Astrocyte of the spinal cord (primary cell): ENCODE data around the gene ANKRD63.

ENCODE experiments used
- DNase-seq: peaks from one replicate; pipeline ENCODE4 v3.0.0; 2011; ENCODE audit warnings: low read depth, low spot score
- H3K4me3 ChIP-seq: 2 replicates; pipeline ENCODE4 v1.5.1; 2011; ENCODE audit warnings: low read depth, mild to moderate bottlenecking, low read length, moderate library complexity
- in situ Hi-C: cut with HindIII; loops from 2 replicates; pipeline ENCODE4 v1.10.0; 2017; ENCODE audit warnings: low sequenced_read_pairs
- TF ChIP-seq, protein P1 (sequence below): IDR thresholded peaks from 2 replicates; pipeline ENCODE4 v1.5.1; 2012; ENCODE audit warnings: low read depth, mild to moderate bottlenecking, low read length, inconsistent platforms

The ANKRD63 gene

DNA sequence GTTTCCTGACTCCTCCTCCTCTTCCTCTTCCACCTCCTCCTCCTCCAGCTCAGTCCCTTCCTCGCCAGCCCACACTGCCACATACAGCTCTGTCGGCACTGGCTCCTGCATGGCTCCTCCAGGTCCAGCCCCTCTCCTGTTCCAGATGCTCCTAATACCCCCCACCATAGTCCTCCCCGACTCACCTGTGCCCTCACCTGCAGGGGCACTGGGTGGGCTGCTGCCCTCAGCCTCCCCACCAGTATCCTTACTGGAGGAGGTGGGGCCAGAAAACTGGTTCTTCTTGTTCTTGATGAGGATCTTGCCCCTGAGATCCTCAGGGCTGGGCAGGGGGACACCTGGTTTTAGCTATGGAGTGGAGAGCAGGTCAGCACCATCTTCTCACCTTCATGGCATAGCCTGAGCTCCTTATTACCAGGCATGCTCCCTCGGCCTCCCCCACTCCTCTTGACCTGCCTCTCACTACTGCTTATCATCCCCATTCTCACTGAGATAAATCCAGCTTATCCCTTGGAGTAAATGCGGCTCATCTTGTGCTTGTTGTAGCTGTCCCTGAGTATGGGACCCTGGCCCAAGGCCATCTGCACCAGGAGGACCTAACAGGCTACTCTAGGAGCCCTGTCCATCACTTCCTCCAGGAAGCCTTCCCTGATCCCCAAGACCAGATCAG, 13.8 kb upstream of the ANKRD63 start:
- in situ Hi-C loops, result loop anchor here (25.0 kb wide), 1 partner anchor 116 kb away; the partner anchor contains the start of gene IVD
- no peak for DNase-seq
- H3K4me3 ChIP-seq, result no peak overlapping the region
- TF ChIP-seq, protein P1, sequence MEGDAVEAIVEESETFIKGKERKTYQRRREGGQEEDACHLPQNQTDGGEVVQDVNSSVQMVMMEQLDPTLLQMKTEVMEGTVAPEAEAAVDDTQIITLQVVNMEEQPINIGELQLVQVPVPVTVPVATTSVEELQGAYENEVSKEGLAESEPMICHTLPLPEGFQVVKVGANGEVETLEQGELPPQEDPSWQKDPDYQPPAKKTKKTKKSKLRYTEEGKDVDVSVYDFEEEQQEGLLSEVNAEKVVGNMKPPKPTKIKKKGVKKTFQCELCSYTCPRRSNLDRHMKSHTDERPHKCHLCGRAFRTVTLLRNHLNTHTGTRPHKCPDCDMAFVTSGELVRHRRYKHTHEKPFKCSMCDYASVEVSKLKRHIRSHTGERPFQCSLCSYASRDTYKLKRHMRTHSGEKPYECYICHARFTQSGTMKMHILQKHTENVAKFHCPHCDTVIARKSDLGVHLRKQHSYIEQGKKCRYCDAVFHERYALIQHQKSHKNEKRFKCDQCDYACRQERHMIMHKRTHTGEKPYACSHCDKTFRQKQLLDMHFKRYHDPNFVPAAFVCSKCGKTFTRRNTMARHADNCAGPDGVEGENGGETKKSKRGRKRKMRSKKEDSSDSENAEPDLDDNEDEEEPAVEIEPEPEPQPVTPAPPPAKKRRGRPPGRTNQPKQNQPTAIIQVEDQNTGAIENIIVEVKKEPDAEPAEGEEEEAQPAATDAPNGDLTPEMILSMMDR, result no peak

DNA sequence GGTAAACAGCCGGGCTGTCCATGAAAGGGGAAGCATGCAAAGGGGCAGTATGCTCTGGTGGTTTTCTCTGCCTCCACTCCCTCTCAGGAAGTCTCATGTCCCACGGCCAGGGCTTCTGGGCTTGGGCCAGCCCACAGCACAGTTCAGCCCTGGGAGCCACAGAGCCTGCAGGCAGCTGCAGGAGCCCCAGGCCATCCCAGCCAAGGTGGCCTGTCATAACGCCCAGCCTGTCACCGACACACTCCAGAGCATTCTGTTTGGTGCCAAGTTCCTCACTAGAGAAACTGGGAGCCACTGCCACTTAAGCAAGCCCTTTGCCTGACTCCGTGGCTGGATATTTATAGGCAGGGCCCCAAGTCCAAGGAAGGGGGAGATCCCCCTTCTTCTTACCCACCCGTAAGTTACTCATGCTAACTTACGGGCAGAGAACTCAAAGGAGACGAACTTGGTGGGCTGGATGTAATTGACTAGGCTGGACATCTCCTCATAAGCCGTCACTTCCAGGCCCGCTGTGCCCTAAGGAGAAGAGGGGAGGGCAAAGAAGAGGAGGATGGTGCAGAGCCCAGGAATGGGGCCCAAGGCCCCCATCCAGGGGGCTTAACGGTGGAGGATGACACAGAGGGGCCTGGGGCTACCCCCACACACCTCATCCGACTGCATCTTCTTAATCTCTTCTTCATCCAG, 13.2 kb upstream of the ANKRD63 start:
- H3K4me3 ChIP-seq, result no peak overlapping the region
- in situ Hi-C loops, result loop anchor here (25.0 kb wide), 1 partner anchor 116 kb away; the partner anchor contains the start of gene IVD
- TF ChIP-seq, protein P1, result no peak
- DNase-seq, result no peak

DNA sequence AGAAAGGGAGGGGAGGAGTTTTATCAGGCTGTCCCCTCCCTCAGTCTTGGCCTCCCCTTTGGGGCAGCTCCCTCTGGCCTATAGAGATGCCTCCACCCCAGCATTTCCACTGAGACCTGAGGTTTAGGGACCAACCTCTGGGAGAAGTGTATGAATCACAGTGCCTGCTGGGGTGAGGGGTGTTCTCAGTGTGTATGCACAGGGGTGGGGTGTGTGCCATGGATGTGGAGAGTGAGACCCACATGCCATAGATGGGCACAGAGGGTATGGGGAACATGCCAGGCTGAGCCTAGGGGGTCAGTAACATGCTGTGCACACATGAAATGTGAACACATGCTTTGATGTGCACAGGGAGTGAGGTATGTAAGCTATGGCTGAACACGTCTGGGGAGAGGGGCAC, 12.4 kb upstream of the ANKRD63 start:
- TF ChIP-seq, protein P1, result no peak
- in situ Hi-C loops, result loop anchor here (25.0 kb wide), 1 partner anchor 117 kb away; the partner anchor contains the start of gene IVD
- DNase-seq, result no peak
- H3K4me3 ChIP-seq, result no peak overlapping the region

DNA sequence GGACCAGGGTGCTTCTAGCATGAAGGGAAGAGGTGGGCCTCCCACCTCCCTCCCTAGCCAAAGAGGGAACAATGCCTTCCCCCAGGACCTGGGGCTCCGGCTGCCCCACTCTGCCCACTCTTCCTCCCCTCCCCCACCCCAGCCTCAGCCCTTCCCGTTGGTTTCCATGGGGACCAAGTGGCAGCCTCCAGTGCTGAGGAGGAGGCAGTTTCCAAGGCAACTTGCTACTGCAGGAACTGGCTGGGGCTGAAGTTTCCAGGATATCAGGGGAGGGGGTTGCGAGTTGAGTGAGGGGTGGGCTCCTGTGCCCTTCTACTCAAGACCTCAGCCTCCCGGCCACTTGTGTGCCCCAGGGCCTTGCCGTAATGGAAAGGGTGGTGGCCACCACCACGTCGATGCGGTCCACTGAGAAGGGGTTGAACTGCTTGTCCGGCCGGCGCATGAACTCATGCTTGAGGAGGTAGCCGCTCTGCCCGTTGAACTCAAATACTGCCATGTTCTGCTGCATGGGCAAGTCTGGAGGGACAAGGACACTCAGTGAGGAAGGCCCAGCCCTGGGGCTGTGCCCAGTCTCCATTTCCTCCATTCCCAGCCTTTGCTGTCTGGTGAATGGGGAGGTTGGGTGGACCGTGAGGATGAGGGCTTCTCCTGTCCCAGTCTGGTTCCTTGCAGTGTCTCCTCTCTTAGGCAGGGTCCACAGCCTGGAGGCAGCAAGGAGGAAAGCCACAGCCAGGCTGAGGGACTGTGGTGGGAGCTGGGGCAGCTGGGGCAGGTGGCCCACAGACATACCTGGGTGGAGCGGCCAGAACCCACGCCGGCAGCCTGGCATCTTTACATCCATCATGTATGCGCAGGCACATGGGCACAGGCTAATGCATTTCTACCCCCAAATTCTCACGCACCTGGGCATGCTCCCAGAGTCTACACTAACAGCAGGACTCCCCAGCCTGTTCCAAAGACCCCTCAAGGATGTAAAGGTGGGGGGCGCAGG, 11.3 kb upstream of the ANKRD63 start:
- TF ChIP-seq, protein P1, result no peak
- no peak for DNase-seq
- H3K4me3 ChIP-seq, result no peak overlapping the region
- in situ Hi-C loops, result loop anchor here (25.0 kb wide), 1 partner anchor 118 kb away; the partner anchor contains the start of gene IVD

DNA sequence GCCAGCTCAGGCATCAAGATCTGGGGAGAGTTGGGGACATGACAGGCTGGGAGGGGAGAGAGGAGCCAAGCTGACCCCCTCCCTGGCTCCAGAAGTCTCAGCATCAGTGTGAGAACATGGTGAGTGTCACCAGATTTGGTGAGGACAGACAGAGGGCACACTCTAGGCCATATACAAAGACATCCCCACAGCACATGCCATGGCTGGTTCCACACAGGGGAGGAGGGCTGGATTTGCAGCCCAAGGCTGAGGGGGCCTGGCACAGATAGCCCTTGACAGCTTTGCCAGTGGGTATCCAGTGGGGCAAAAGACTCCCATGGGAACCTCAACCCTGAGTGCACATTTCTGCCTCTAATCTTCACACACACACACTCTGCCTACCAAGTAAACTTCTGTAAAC, 10.1 kb upstream of the ANKRD63 start:
- H3K4me3 ChIP-seq, result no peak overlapping the region
- TF ChIP-seq, protein P1, result no peak
- in situ Hi-C loops, result loop anchor here (25.0 kb wide), 1 partner anchor 119 kb away; the partner anchor contains the start of gene IVD
- DNase-seq, result no peak

DNA sequence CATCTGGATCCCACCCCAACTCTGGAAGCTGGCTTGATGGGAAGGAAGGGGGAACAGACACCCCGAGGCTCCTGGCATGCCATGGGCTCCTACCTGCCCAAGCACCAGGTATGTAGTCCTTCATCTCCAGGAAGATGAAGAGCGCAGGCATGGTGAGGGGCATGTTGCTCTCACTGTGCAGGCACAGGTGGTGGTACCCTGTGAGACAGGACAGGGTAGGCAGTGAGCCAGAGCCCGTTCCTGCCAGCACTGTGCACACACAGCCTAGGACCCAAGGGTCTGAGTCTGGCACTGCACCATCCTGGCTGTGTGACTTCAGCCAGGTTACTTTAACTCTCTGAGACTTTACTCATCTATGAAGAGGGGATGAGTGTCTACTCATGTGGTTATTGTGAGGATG, 9.4 kb upstream of the ANKRD63 start:
- TF ChIP-seq, protein P1, result no peak
- in situ Hi-C loops, result loop anchor here (25.0 kb wide), 1 partner anchor 120 kb away; the partner anchor contains the start of gene IVD
- no peak overlapping the region for H3K4me3 ChIP-seq
- no peak for DNase-seq
